GM23338 (cell line): Measurements from ENCODE around the gene STX4.

ENCODE experiments used
- ETS1 ChIP-seq: IDR thresholded peaks from 2 replicates; pipeline ENCODE4 v1.6.1; 2016; ENCODE audit warnings: antibody characterized with exemption
- EZH2 ChIP-seq: fragments of 200-600 bp; sonication (generic); IDR thresholded peaks from one replicate; pipeline ENCODE4 v1.8.0; 2017; ENCODE audit warnings: antibody characterized with exemption, mild to moderate bottlenecking, low read depth; ENCODE audit not compliant: unreplicated experiment
- EZH2phosphoT487 ChIP-seq: fragments of 200-600 bp; sonication (generic); IDR thresholded peaks from one replicate; pipeline ENCODE4 v1.8.1; 2018; ENCODE audit warnings: antibody characterized with exemption; ENCODE audit not compliant: unreplicated experiment
- POLR2AphosphoS5 ChIP-seq: IDR thresholded peaks from 2 replicates; pipeline ENCODE4 v1.6.1; 2016; ENCODE audit warnings: antibody characterized with exemption, low read depth
- REST ChIP-seq: IDR thresholded peaks from one replicate; pipeline ENCODE4 v1.6.1; 2018; ENCODE audit warnings: antibody characterized with exemption; ENCODE audit not compliant: unreplicated experiment
- TF ChIP-seq, protein P1 (sequence below), 2 experiments: fragments of 200-600 bp in 1 of 2; sonication (generic) in 1 of 2; conservative IDR thresholded peaks; 2 replicates each; pipeline versions ENCODE4 v1.5.1 to v1.6.1; 2016 to 2017; ENCODE audit warnings: antibody characterized with exemption in 2 of 2, low read depth in 2 of 2, mild to moderate bottlenecking in 2 of 2, moderate library complexity in 1 of 2

DNA sequence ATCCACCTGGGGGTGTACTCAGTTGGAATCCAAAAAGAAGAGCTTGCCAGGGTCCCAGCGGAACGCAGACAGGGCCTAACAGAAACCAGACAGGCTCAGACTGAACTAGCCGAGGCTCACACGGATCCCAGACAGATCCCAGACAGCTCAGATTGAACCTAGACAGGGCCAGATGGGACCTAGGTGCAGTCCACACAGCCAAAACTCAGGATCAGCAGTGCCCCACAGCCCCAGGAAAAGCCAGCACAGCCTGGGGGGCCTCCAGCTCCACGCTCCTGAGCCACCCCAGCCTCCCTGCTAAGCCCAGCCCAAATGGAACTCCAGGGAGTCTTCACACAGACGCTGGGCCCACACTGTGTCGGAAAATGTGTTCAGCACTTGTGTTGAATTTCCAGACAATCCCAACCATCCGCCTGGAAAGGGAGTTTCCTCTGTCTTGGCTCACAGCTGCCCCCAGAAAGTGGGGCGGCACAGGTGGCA is 30.5 kb upstream of the STX4 start:
- TF ChIP-seq, protein P1, sequence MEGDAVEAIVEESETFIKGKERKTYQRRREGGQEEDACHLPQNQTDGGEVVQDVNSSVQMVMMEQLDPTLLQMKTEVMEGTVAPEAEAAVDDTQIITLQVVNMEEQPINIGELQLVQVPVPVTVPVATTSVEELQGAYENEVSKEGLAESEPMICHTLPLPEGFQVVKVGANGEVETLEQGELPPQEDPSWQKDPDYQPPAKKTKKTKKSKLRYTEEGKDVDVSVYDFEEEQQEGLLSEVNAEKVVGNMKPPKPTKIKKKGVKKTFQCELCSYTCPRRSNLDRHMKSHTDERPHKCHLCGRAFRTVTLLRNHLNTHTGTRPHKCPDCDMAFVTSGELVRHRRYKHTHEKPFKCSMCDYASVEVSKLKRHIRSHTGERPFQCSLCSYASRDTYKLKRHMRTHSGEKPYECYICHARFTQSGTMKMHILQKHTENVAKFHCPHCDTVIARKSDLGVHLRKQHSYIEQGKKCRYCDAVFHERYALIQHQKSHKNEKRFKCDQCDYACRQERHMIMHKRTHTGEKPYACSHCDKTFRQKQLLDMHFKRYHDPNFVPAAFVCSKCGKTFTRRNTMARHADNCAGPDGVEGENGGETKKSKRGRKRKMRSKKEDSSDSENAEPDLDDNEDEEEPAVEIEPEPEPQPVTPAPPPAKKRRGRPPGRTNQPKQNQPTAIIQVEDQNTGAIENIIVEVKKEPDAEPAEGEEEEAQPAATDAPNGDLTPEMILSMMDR (conservative IDR thresholded peaks at IDR 0.05; ENCODE audit: low read depth in 2 of 2): no peak
- TF ChIP-seq EZH2 (no peak), REST (no peak), ETS1 (no peak), POLR2AphosphoS5 (no peak), EZH2phosphoT487 (no peak)
